Measurements from ENCODE around the gene CAPN8. TPM values are rescaled to one million over a fixed set of nuclear protein-coding genes. Genes with fewer than 3 reads are reported as not detected.
A peak's percentile ranks its signal among the peaks of the same experiment; 100 is the strongest.

The CAPN8 gene
- total RNA-seq, 1 donor from 2014 or later = not detected

DNA sequence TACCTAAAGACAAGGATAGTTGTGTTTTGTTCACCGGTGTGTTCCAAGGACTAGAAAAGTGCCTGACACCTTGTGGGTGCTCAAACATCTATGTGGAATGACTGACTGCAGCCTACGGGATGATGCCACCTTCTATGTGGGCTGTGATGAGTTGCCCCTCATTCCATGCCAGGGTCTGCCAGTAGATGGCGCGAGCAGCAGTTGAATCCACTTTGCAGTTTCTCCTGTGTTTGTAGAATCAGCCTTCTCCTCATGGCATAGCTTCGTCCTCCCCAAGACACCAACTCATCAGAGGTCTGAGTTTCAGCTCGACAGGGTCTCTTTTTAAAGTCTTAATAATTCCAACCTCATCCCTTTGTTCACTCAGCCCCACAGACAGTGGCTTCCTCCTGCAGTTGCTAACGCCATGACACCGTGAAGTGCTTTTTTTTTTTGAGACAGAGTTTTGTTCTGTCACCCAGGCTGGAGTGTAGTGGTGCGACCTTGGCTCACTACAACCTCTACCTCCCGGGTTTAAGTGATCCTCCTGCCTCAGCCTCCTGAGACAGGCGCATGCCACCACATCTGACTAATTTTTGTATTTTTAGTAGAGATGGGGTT is 133.7 kb downstream of the CAPN8 start:
- Mint-ChIP-seq H3K4me1 (ENCODE audit: low read depth, unreplicated experiment) (no peaks in the 10 kb centered on the region), H3K27me3 (ENCODE audit: low read depth, unreplicated experiment) (peaks cover 48% of the 10 kb centered on the region), H3K9me3 (ENCODE audit: unreplicated experiment) (peaks cover 3% of the 10 kb centered on the region), H3K36me3 (ENCODE audit: low read depth, unreplicated experiment) (no peaks in the 10 kb centered on the region), H3K4me3 (ENCODE audit: unreplicated experiment) (no peak overlapping the region), H3K27ac (ENCODE audit: unreplicated experiment) (no peak overlapping the region)
- Histone ChIP-seq H3K27ac (ENCODE audit: low read depth, low read length) (no peak overlapping the region), H3K36me3 (ENCODE audit: insufficient read depth, low read length) (no peaks in the 10 kb centered on the region), H2AFZ (ENCODE audit: low read depth, low read length) (no peak overlapping the region), H3K9me3 (ENCODE audit: insufficient read depth, low read depth, low read length) (peaks cover 2% of the 10 kb centered on the region), H3K4me3 (ENCODE audit: insufficient read depth, low read depth, low read length) (no peak overlapping the region), H3K4me2 (ENCODE audit: low read length) (no peak overlapping the region), H3K9ac (ENCODE audit: low read length) (no peak overlapping the region), H3K4me1 (ENCODE audit: insufficient read depth, low read length) (no peaks in the 10 kb centered on the region), H4K20me1 (ENCODE audit: insufficient read depth, low read length) (no peaks in the 10 kb centered on the region), H3K27me3 (ENCODE audit: insufficient read depth, low read length) (peaks cover 4% of the 10 kb centered on the region), H3K79me2 (ENCODE audit: insufficient read depth, low read length) (no peaks in the 10 kb centered on the region)
- peak; percentile 10 for DNase-seq (ENCODE audit: low read depth)
- FAIRE-seq = no peak
- TF ChIP-seq EZH2 (IDR thresholded peaks at IDR 0.05; ENCODE audit: insufficient read depth, low read length) (no peak), CTCF (IDR thresholded peaks at IDR 0.05; ENCODE audit: insufficient read depth, low read depth, low read length) (peak; percentile 67)

- no peak for DNase-seq (ENCODE audit: low read depth)
- no peak overlapping the region for H2AFZ ChIP-seq (ENCODE audit: low read depth, low read length)
- H3K9me3 ChIP-seq (ENCODE audit: insufficient read depth, low read depth, low read length) = peaks cover 2% of the 10 kb centered on the region
- TF ChIP-seq CTCF (IDR thresholded peaks at IDR 0.05; ENCODE audit: insufficient read depth, low read depth, low read length) (no peak), EZH2 (IDR thresholded peaks at IDR 0.05; ENCODE audit: insufficient read depth, low read length) (no peak)
- H4K20me1 ChIP-seq (ENCODE audit: insufficient read depth, low read length) = no peaks in the 10 kb centered on the region
- no peak overlapping the region for H3K4me2 ChIP-seq (ENCODE audit: low read length)
- no peak for FAIRE-seq
- no peaks in the 10 kb centered on the region for H3K79me2 ChIP-seq (ENCODE audit: insufficient read depth, low read length)
- H3K4me3 ChIP-seq (ENCODE audit: insufficient read depth, low read depth, low read length) = no peak overlapping the region
- H3K9ac ChIP-seq (ENCODE audit: low read length) = no peak overlapping the region
- H3K4me1 ChIP-seq (ENCODE audit: insufficient read depth, low read length) = no peaks in the 10 kb centered on the region
- H3K27me3 ChIP-seq (ENCODE audit: insufficient read depth, low read length) = no peaks in the 10 kb centered on the region
- Mint-ChIP-seq H3K4me1 (ENCODE audit: low read depth, unreplicated experiment) (no peaks in the 10 kb centered on the region), H3K27ac (ENCODE audit: unreplicated experiment) (no peak overlapping the region), H3K9me3 (ENCODE audit: unreplicated experiment) (peaks cover 3% of the 10 kb centered on the region), H3K27me3 (ENCODE audit: low read depth, unreplicated experiment) (peaks cover 54% of the 10 kb centered on the region), H3K4me3 (ENCODE audit: unreplicated experiment) (no peak overlapping the region), H3K36me3 (ENCODE audit: low read depth, unreplicated experiment) (no peaks in the 10 kb centered on the region)
- no peak overlapping the region for H3K27ac ChIP-seq (ENCODE audit: low read depth, low read length)
- no peaks in the 10 kb centered on the region for H3K36me3 ChIP-seq (ENCODE audit: insufficient read depth, low read length)
Measured at GRCh38 chr1:223525957-223526356, 139.5 kb downstream of the CAPN8 start.

GRCh38 chr1:223525546-223525945 is 140.0 kb downstream of the CAPN8 start:
- Histone ChIP-seq H3K27me3 (ENCODE audit: insufficient read depth, low read length) (no peaks in the 10 kb centered on the region), H3K9me3 (ENCODE audit: insufficient read depth, low read depth, low read length) (peaks cover 2% of the 10 kb centered on the region), H3K4me3 (ENCODE audit: insufficient read depth, low read depth, low read length) (no peak overlapping the region), H2AFZ (ENCODE audit: low read depth, low read length) (no peak overlapping the region), H3K9ac (ENCODE audit: low read length) (no peak overlapping the region), H4K20me1 (ENCODE audit: insufficient read depth, low read length) (no peaks in the 10 kb centered on the region), H3K36me3 (ENCODE audit: insufficient read depth, low read length) (no peaks in the 10 kb centered on the region), H3K79me2 (ENCODE audit: insufficient read depth, low read length) (no peaks in the 10 kb centered on the region), H3K27ac (ENCODE audit: low read depth, low read length) (no peak overlapping the region), H3K4me2 (ENCODE audit: low read length) (no peak overlapping the region), H3K4me1 (ENCODE audit: insufficient read depth, low read length) (no peaks in the 10 kb centered on the region)
- Mint-ChIP-seq H3K4me3 (ENCODE audit: unreplicated experiment) (no peak overlapping the region), H3K9me3 (ENCODE audit: unreplicated experiment) (peaks cover 3% of the 10 kb centered on the region), H3K27me3 (ENCODE audit: low read depth, unreplicated experiment) (peaks cover 52% of the 10 kb centered on the region), H3K27ac (ENCODE audit: unreplicated experiment) (no peak overlapping the region), H3K4me1 (ENCODE audit: low read depth, unreplicated experiment) (no peaks in the 10 kb centered on the region), H3K36me3 (ENCODE audit: low read depth, unreplicated experiment) (no peaks in the 10 kb centered on the region)
- DNase-seq (ENCODE audit: low read depth) (no peak), FAIRE-seq (no peak)
- no peak for TF ChIP-seq CTCF (IDR thresholded peaks at IDR 0.05; ENCODE audit: insufficient read depth, low read depth, low read length)
